ENCODE data around the gene HAUS7. TPM values are rescaled to one million over a fixed set of nuclear protein-coding genes. Genes with fewer than 3 reads are reported as not detected.

Gene HAUS7
- total RNA-seq, 1 experiment from 2014 or later: 28.9 TPM

- H3K36me3 ChIP-seq (ENCODE audit: control insufficient read depth in 1 of 2, insufficient read depth in 2 of 2, low read length in 2 of 2): no peaks in the 10 kb centered on the region
- TF ChIP-seq MAX (IDR thresholded peaks at IDR 0.05) (no peak), POLR2AphosphoS5 (IDR thresholded peaks at IDR 0.05; ENCODE audit: low read depth, low read length) (no peak), SIN3A (IDR thresholded peaks at IDR 0.05; ENCODE audit: low read depth) (no peak), TCF7L2 (IDR thresholded peaks at IDR 0.05; ENCODE audit: borderline replicate concordance, extremely low read depth, insufficient read depth, insufficient read length) (no peak), ATF3 (IDR thresholded peaks at IDR 0.05) (no peak), ELF1 (IDR thresholded peaks at IDR 0.05; ENCODE audit: borderline replicate concordance, low read depth) (no peak), CBX3 (IDR thresholded peaks at IDR 0.05; ENCODE audit: low read depth) (no peak), ZFX (IDR thresholded peaks at IDR 0.05) (no peak), POLR2A (IDR thresholded peaks at IDR 0.05; ENCODE audit: borderline replicate concordance, extremely low read depth, insufficient read depth, insufficient read length) (no peak), CEBPB (IDR thresholded peaks at IDR 0.05; ENCODE audit: low read depth) (no peak), CTCF (IDR thresholded peaks at IDR 0.05 in 2 of 3, conservative IDR thresholded peaks at IDR 0.05 in 1 of 3; ENCODE audit: borderline replicate concordance in 1 of 3, insufficient read depth in 1 of 3, low read depth in 2 of 3, low read length in 2 of 3) (no peak), SRF (IDR thresholded peaks at IDR 0.05; ENCODE audit: low read depth) (no peak), EGR1 (IDR thresholded peaks at IDR 0.05; ENCODE audit: low read depth) (no peak), SP1 (IDR thresholded peaks at IDR 0.05; ENCODE audit: low read depth) (no peak), RAD21 (IDR thresholded peaks at IDR 0.05; ENCODE audit: low read depth) (no peak), FOSL1 (IDR thresholded peaks at IDR 0.05; ENCODE audit: low read depth) (no peak), JUND (IDR thresholded peaks at IDR 0.05) (no peak), EZH2phosphoT487 (IDR thresholded peaks at IDR 0.05; ENCODE audit: borderline replicate concordance) (no peak), REST (IDR thresholded peaks at IDR 0.05; ENCODE audit: low read depth) (no peak)
- ChIA-PET POLR2A (no interaction called here), CTCF (no interaction called here), RAD21 (ENCODE audit: low non-redundant PET in 1 of 2, low total read pairs in 2 of 2, uncharacterized antibody in 2 of 2, unreplicated experiment in 2 of 2) (no interaction called here)
- no peak overlapping the region for H2AFZ ChIP-seq (ENCODE audit: low read depth, low read length, poor library complexity, severe bottlenecking)
- no peak for DNase-seq (ENCODE audit: low read depth, low spot score)
- H3K9ac ChIP-seq (ENCODE audit: low read length): no peak overlapping the region
- intact Hi-C loops (cut with micrococcal nuclease): no loop called here
- H3K9me3 ChIP-seq (ENCODE audit: control insufficient read depth in 1 of 2, insufficient read depth in 1 of 2, low read depth in 1 of 2, low read length in 2 of 2): no peaks in the 10 kb centered on the region
- no peaks in the 10 kb centered on the region for H3K4me1 ChIP-seq (ENCODE audit: control insufficient read depth in 1 of 2, insufficient read depth in 2 of 2, low read length in 2 of 2)
- H3K27me3 ChIP-seq (ENCODE audit: insufficient read depth, low read length): no peaks in the 10 kb centered on the region
- no peaks in the 10 kb centered on the region for H3K9me2 ChIP-seq (ENCODE audit: insufficient read depth)
- BruUV-seq (replicated peaks): no TSS peak
- no peak overlapping the region for H3K4me3 ChIP-seq (replicated peaks in 1 of 2; ENCODE audit: low read depth in 1 of 2, low read length in 2 of 2)
- no peak overlapping the region for H3K27ac ChIP-seq (ENCODE audit: low read depth, low read length)
- no peak for ATAC-seq
- no peak overlapping the region for H3K4me2 ChIP-seq (ENCODE audit: low read length)
- H4K20me1 ChIP-seq (ENCODE audit: insufficient read depth): no peaks in the 10 kb centered on the region
- H3K79me2 ChIP-seq (ENCODE audit: insufficient read depth, low read length): no peaks in the 10 kb centered on the region
These were observed 25.0 kb upstream of the HAUS7 start for GRCh38 chrX:153495362-153495751.

All from HCT116 (cell line).